Measurements from ENCODE around the gene ECHDC1.

GRCh38 chr6:127342296-127342945 lies 988 bp downstream of the ECHDC1 start:
- TF ChIP-seq CTCF (IDR thresholded peaks at IDR 0.05), result no peak
- no peak for TF ChIP-seq POLR2A (IDR thresholded peaks at IDR 0.05)

Data from lower leg skin (tissue), 3 donors.